ENCODE data around the gene ZFHX3. TPM values are rescaled to one million over a fixed set of nuclear protein-coding genes. Genes with fewer than 3 reads are reported as not detected.

The ZFHX3 gene
- polyA plus RNA-seq, 1 donor from 2014 or later, result 26.4 TPM

DNA sequence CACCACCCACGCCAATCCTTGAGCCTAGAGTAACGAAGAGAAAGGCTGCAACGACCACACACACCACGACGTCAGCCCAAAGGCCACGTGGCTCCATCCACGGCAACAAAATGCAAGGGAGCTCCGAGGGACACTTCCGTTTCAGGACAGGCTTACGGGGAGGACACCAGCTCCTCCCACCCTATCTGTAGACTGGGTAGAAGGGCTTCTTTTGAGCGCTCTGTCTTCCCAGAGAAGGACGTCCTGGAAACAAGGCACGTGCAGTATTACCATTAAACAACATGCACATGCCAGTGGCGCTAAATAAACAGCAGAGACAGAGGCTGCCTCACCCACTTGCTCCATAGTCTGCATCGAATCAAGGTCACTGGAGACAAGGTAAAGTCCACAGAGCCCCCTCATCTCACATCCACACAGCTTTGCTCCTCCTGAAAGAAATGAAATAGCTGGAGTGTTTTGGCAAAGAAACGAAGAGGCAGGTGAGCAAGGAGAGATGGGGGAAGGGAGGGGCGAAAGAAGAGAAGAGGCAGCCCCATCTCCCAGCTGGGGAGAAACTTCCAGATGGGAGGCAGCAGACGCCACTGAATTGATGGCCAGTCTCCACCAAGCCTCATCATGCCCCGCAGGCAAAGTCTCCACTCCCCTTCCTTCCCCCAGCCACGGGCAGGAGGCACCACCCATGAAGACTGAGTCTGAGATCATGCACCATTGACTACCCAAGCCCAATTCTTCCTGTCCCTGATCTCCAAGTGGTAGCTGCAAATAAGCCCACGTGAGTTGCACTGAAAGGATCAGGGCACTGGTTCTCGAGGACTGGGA is 24.0 kb downstream of the ZFHX3 start:
- H2AFZ ChIP-seq (ENCODE audit: low read depth, low read length), result no peak overlapping the region
- no peak overlapping the region for H3K9ac ChIP-seq (ENCODE audit: low read length)
- H3K9me3 ChIP-seq (ENCODE audit: low read length), result no peaks in the 10 kb centered on the region
- peaks cover 94% of the 10 kb centered on the region for H4K20me1 ChIP-seq (ENCODE audit: insufficient read depth)
- no peaks in the 10 kb centered on the region for H3K27me3 ChIP-seq (ENCODE audit: insufficient read depth, low read depth, low read length)
- peaks cover 1% of the 10 kb centered on the region for H3K36me3 ChIP-seq (ENCODE audit: insufficient read depth, low read length)
- H3K79me2 ChIP-seq (replicated peaks; ENCODE audit: insufficient read depth, low read length), result peaks cover 95% of the 10 kb centered on the region
- H3K27ac ChIP-seq (ENCODE audit: low read length), result no peak overlapping the region
- H3F3A ChIP-seq (ENCODE audit: insufficient read depth, low read length, poor library complexity, severe bottlenecking), result no peaks in the 10 kb centered on the region
- no peaks in the 10 kb centered on the region for H3K9me2 ChIP-seq (ENCODE audit: insufficient read depth, low read length)
- TF ChIP-seq POLR2AphosphoS5 (IDR thresholded peaks at IDR 0.05) (no peak), MXI1 (conservative IDR thresholded peaks at IDR 0.05; ENCODE audit: poor library complexity, severe bottlenecking) (no peak), EZH2 (IDR thresholded peaks at IDR 0.05; ENCODE audit: borderline replicate concordance, insufficient read depth, low read length, poor library complexity, severe bottlenecking) (no peak), SMC3 (conservative IDR thresholded peaks at IDR 0.05; ENCODE audit: poor library complexity) (no peak)
- H3K4me2 ChIP-seq (ENCODE audit: low read length), result no peak overlapping the region
- no peak overlapping the region for H3K4me3 ChIP-seq (ENCODE audit: low read length)

DNA sequence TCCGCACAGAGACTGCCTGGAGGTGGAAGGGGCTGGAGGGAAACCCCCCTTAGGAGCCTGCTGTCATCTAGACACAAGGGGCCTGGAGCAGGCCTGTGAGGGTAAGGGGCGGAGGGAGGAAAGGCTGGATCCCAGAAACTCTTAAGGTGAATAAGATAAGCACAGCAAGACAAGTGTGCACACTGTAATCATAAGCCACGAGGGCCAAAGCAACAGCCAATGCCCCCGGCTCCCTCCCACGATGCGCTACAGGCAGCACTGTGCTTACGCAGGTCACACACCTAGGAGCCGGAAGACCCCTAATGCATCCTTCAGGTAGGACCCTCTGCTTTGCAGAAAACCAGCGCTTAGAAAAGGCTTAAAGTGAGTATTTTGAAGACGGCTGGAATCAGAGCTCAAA is 24.6 kb downstream of the ZFHX3 start:
- H2AFZ ChIP-seq (ENCODE audit: low read depth, low read length), result no peak overlapping the region
- H3K27me3 ChIP-seq (ENCODE audit: insufficient read depth, low read depth, low read length), result no peaks in the 10 kb centered on the region
- H3K36me3 ChIP-seq (ENCODE audit: insufficient read depth, low read length), result no peaks in the 10 kb centered on the region
- no peak overlapping the region for H3K4me2 ChIP-seq (ENCODE audit: low read length)
- no peak overlapping the region for H3K4me3 ChIP-seq (ENCODE audit: low read length)
- no peak overlapping the region for H3K27ac ChIP-seq (ENCODE audit: low read length)
- H3F3A ChIP-seq (ENCODE audit: insufficient read depth, low read length, poor library complexity, severe bottlenecking), result no peaks in the 10 kb centered on the region
- H3K79me2 ChIP-seq (replicated peaks; ENCODE audit: insufficient read depth, low read length), result peaks cover 95% of the 10 kb centered on the region
- no peak overlapping the region for H3K9ac ChIP-seq (ENCODE audit: low read length)
- TF ChIP-seq EP300 (conservative IDR thresholded peaks at IDR 0.05; ENCODE audit: poor library complexity, severe bottlenecking), result no peak
- no peak for TF ChIP-seq SMC3 (conservative IDR thresholded peaks at IDR 0.05; ENCODE audit: poor library complexity)
- no peak for TF ChIP-seq MXI1 (conservative IDR thresholded peaks at IDR 0.05; ENCODE audit: poor library complexity, severe bottlenecking)
- TF ChIP-seq EZH2 (IDR thresholded peaks at IDR 0.05; ENCODE audit: borderline replicate concordance, insufficient read depth, low read length, poor library complexity, severe bottlenecking), result no peak
- TF ChIP-seq, protein P1, sequence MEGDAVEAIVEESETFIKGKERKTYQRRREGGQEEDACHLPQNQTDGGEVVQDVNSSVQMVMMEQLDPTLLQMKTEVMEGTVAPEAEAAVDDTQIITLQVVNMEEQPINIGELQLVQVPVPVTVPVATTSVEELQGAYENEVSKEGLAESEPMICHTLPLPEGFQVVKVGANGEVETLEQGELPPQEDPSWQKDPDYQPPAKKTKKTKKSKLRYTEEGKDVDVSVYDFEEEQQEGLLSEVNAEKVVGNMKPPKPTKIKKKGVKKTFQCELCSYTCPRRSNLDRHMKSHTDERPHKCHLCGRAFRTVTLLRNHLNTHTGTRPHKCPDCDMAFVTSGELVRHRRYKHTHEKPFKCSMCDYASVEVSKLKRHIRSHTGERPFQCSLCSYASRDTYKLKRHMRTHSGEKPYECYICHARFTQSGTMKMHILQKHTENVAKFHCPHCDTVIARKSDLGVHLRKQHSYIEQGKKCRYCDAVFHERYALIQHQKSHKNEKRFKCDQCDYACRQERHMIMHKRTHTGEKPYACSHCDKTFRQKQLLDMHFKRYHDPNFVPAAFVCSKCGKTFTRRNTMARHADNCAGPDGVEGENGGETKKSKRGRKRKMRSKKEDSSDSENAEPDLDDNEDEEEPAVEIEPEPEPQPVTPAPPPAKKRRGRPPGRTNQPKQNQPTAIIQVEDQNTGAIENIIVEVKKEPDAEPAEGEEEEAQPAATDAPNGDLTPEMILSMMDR (IDR thresholded peaks at IDR 0.05; ENCODE audit: poor library complexity, severe bottlenecking), result no peak
- TF ChIP-seq POLR2AphosphoS5 (IDR thresholded peaks at IDR 0.05), result no peak
- no peak for TF ChIP-seq RAD21 (conservative IDR thresholded peaks at IDR 0.05)
- no peak for TF ChIP-seq TAF1 (IDR thresholded peaks at IDR 0.05; ENCODE audit: low read depth)
- no peak for TF ChIP-seq REST (IDR thresholded peaks at IDR 0.05; ENCODE audit: borderline replicate concordance)
- H3K9me3 ChIP-seq (ENCODE audit: low read length), result no peaks in the 10 kb centered on the region
- no peaks in the 10 kb centered on the region for H3K9me2 ChIP-seq (ENCODE audit: insufficient read depth, low read length)
- H4K20me1 ChIP-seq (ENCODE audit: insufficient read depth), result peaks cover 94% of the 10 kb centered on the region

Data from neural cell (in vitro differentiated cells).